ENCODE measurements around the gene ADPRM. TPM values are rescaled to one million over a fixed set of nuclear protein-coding genes. Genes with fewer than 3 reads are reported as not detected.
"Not testable (repeated sequence)": the region's sequence is repeated elsewhere in the genome, so short reads cannot be mapped to it uniquely, and the experiment has no call there.

ADPRM gene
- total RNA-seq, 1 donor from 2014 or later = 11.4 TPM

GRCh38 chr17:10698096-10698818 is 863 bp downstream of the ADPRM start:
- intact Hi-C loops (cut with micrococcal nuclease) = no loop called here

GRCh38 chr17:10699856-10700255 is 2.5 kb downstream of the ADPRM start:
- intact Hi-C loops (cut with micrococcal nuclease) = no loop called here

DNA sequence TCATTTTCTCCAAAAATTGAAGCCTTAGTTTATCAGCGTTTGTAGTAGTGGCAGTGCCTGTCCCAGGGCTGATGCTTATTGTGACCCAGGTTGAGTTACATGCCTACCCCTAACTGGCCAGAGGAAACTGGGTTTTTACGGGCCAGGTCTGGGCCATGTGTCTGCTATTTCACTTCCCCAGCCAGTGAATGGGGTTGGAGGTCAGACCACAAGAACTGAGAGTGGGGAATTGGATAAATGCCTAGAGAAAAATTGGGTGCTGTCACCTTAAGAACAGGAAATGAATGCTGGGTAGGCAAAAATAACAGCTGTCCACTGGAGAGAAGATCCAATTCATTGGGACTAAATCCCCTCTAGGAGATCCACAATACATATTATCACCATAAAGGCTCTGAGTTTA is 5.2 kb downstream of the ADPRM start:
- intact Hi-C loops (cut with micrococcal nuclease) = no loop called here

DNA sequence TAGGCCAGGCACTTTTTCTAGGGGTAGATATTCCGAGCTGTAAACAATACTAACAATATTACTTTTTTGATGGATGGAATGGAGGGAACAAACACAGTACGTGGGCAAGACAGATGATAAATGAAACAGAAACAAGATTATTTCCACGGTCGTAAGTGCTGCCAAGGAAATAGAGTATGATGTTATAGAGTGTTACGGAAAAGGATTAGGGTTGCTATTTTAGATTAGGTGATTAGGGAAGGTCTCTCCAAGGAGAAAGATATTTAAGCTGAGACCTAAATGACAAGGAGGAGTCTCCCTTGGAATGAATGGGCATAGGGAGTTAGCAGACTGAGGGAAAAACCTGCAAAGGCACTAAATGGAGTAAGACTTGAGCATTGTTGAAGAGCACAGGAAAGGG is 8.3 kb downstream of the ADPRM start:
- intact Hi-C loops (cut with micrococcal nuclease) = no loop called here

- intact Hi-C loops (cut with micrococcal nuclease) = no loop called here
Measured at GRCh38 chr17:10713318-10713717, 15.9 kb downstream of the ADPRM start.

GRCh38 chr17:10716218-10716617 is 18.8 kb downstream of the ADPRM start:
- intact Hi-C loops (cut with micrococcal nuclease) = no loop called here

DNA sequence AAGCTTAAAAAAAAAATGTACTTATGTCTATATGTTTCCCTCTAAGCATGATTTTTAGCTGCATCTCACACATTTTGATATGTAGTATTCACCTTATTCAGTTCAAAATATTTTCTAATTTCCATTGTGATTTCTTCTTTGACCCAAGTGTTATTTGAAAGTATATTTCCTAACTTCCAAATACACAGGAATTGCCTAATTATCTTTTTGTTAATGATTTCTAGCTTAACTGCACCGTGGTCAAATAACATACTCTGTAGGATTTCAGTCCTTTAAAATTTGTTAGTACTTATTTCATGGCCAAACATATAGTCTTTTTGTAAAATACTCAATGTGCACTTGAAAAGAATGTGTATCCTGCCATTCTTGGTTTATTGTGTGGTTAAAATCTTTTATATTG is 21.2 kb downstream of the ADPRM start:
- intact Hi-C loops (cut with micrococcal nuclease) = no loop called here

DNA sequence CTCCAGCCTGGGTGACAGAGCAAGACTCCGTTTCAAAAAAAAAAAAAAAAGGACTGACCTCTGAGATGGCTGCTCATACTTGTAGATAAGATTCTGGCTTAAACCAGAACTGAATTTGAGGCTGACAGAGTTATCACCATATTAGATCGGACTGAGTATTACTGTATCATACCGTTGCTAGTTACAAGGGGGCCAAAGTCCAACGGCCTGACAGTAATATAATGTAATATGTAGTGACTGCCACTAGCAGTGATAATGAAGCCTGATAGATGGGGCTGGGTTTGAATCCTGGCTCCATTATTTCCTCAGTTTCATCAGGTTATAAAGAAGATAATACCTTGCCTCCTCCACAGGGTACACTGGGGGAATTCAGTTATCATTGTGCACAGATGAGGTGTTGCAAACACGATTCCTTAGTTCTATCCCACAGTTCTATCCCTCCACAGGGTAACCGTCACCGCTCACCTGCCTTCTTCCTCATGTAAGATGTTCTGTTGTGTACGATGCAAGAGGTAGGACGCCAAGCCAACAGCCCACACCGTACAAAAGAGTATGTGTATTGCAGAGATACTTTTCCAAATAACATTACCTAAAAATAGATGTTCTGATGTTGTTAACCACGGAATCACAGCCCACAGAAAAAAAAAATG is 27.3 kb downstream of the ADPRM start:
- intact Hi-C loops (cut with micrococcal nuclease) = no loop called here

- intact Hi-C loops (cut with micrococcal nuclease) = no loop called here
Measured at GRCh38 chr17:10725262-10725661, 27.9 kb downstream of the ADPRM start.

DNA sequence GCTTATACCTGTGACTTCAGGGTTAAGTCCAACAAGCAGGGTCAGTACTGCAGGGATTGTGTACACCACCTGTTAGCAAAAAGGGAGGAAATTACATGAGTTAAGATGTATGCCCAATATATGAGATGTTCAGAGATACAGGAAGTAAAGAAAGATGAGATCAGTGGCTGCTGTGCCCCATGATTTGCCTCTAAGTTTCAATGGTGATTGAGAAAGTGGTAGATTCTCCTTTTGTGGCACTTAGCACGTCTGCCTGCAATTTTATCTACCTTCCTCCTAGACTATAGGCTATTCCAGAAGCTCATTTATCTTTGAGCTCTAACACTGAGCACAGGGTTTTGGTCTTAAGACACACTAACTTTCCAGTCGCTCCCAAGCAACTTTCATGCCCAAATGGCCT is 28.8 kb downstream of the ADPRM start:
- intact Hi-C loops (cut with micrococcal nuclease) = no loop called here

DNA sequence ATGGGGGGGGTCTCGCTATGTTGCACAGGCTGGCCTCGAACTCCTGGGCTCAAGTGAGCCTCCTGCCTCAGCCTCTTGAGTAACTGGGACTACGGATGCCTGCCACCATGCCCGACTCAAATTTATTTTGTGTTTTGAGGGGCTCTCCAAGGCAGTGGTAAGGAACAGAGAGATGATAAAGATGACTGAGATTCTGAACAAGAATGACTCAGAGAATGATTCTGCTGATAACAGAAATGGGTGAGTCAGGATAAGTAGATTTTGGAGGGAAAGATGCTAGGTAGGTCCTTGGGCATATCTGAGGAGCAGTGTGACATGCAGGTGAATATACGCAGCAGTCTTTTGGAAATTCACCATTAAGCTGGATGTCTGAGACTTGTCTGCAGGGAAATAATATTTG is 29.8 kb downstream of the ADPRM start:
- intact Hi-C loops (cut with micrococcal nuclease) = no loop called here

GRCh38 chr17:10728331-10728892 is 31.0 kb downstream of the ADPRM start:
- intact Hi-C loops (cut with micrococcal nuclease) = loop anchor here (2.0 kb wide), 1 partner anchor 32 kb away; the partner anchor contains the start of genes ADPRM and SCO1

- intact Hi-C loops (cut with micrococcal nuclease) = loop anchor here (2.0 kb wide), 1 partner anchor 33 kb away; the partner anchor contains the start of genes ADPRM and SCO1
Measured at GRCh38 chr17:10729334-10730193, 32.2 kb downstream of the ADPRM start, which contains the start of gene TMEM220. TSS of gene TMEM220 (minus strand) at chr17:10730023. CDS start at chr17:10729851, 172 bp downstream.

DNA sequence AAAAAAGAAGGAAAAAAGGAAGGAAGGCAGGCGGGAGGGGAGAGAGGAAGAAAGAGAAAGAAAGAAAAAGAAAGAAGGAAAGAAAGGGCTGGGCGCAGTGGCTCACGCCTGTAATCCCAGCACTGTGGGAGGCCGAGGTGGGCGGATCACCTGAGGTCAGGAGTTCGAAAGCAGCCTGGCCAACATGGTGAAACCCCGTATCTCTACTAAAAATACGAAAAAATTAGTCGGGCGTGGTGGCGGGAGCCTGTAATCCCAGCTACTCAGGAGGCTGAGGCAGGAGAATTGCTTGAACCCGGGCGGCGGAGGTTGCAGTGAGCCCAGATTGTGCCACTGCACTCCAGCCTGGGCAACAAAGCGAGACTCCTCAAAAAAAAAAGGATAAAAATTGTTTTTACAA is 32.9 kb downstream of the ADPRM start:
- intact Hi-C loops (cut with micrococcal nuclease) = not testable (repeated sequence)

GRCh38 chr17:10731408-10731879 is 34.0 kb downstream of the ADPRM start:
- intact Hi-C loops (cut with micrococcal nuclease) = no loop called here

DNA sequence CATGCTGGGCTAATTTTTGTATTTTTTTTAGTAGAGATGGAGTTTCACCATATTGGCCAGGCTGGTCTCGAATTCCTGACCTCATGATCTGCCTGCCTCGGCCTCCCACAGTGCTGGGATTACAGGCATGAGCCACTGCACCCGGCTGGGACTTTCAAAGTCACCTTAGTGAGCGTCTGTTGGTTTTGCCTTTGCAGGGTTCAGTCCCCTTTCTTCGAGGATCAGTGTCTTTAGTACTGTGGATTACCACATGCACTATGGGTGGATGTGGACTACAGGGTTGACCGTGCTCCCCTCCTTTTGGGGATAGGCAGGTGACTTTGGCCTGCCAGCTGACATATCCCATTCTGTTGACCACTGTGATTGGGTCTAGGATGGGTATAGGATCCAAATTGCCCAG is 34.7 kb downstream of the ADPRM start:
- intact Hi-C loops (cut with micrococcal nuclease) = not testable (repeated sequence)

GRCh38 chr17:10733666-10734065 is 36.3 kb downstream of the ADPRM start:
- intact Hi-C loops (cut with micrococcal nuclease) = no loop called here

DNA sequence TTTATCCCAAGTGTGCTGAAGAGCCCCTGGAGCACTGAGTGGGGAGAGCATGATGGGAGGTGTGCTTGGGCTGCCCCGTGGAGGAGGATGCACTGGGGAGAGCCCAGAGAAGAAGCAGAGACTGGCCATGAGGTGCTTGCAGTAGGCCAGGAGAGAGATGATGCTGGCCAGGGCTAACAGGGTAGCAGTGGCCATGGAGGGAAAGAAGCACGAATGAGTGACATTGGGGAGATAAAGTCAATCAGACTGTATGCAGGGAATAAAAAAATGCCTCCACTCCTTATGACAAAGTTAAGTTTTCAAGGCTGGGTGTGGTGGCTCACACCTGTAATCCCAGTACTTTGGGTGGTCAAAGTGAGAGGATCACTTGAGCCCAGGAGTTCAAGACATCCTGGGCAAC is 37.9 kb downstream of the ADPRM start:
- intact Hi-C loops (cut with micrococcal nuclease) = no loop called here

DNA sequence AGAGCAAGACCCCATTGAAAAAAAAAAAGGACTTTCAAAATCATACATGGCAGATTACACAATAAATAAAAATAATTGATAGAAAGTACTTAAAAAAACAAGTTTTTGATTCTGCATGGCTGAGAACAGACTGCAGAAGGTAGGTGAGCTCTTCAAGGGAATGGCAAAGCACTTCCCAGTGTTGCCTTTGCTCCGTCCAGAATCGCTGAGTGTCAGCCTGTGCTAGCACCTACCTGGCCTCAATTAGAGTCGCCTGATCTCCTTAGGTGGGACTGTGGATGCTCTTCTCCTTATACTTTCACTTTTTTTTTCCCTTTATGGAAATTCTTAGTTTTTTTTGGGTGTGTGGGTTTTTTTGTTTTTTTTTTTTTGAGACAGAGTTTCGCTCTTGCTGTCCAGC is 38.4 kb downstream of the ADPRM start:
- intact Hi-C loops (cut with micrococcal nuclease) = loop anchor here (2.0 kb wide), 1 partner anchor 109 kb away; no protein-coding TSS in a partner anchor

GRCh38 chr17:10737168-10737622 is 39.8 kb downstream of the ADPRM start:
- intact Hi-C loops (cut with micrococcal nuclease) = loop anchor here (2.0 kb wide), 1 partner anchor 108 kb away; no protein-coding TSS in a partner anchor

- intact Hi-C loops (cut with micrococcal nuclease) = loop anchor here (2.0 kb wide), 1 partner anchor 107 kb away; no protein-coding TSS in a partner anchor
Measured at GRCh38 chr17:10737736-10738135, 40.3 kb downstream of the ADPRM start.

Measured in T-helper 2 cell treated with Interferon-gamma antibody and Interleukin-4, amounts not matched to agents 100 ng/mL and 5 ng/mL, for 36 hours (primary cell).